Keratinocyte (primary cell): ENCODE measurements around the gene ACSL6. TPM values are rescaled to one million over a fixed set of nuclear protein-coding genes. Genes with fewer than 3 reads are reported as not detected.

Source experiments
- DNase-seq: peaks from one replicate; pipeline ENCODE4 v3.0.0-alpha.2; 2011; ENCODE audit warnings: low read depth, missing footprints, low spot score
- FAIRE-seq: peaks from 2 replicates; lab custom pipeline; 2011; peaks lifted over from hg19 to GRCh38; lab: Jason Lieb, UNC
- H2AFZ ChIP-seq: 2 replicates; pipeline ENCODE4 v1.6.0; 2012; ENCODE audit warnings: low read length, control low read depth, inconsistent platforms; ENCODE audit not compliant: control insufficient read depth
- H3K27ac ChIP-seq: 2 replicates; pipeline ENCODE4 v1.5.1; 2011; ENCODE audit warnings: low read length; ENCODE audit not compliant: control insufficient read depth, insufficient read depth
- H3K27me3 ChIP-seq: 3 replicates; pipeline ENCODE4 v1.6.0; 2011; ENCODE audit warnings: low read length; ENCODE audit not compliant: control insufficient read depth, insufficient read depth; ENCODE audit errors: extremely low read depth
- H3K36me3 ChIP-seq, 2 experiments: 2 replicates in 1 of 2; 3 replicates in 1 of 2; pipeline ENCODE4 v1.5.1; 2011; ENCODE audit warnings: low read length in 2 of 2, mild to moderate bottlenecking in 1 of 2; ENCODE audit not compliant: control insufficient read depth in 2 of 2, insufficient read depth in 2 of 2; ENCODE audit errors: extremely low read depth in 1 of 2
- H3K4me1 ChIP-seq: 3 replicates; pipeline ENCODE4 v1.5.1; 2011; ENCODE audit warnings: low read length; ENCODE audit not compliant: control insufficient read depth, insufficient read depth; ENCODE audit errors: extremely low read depth
- H3K4me2 ChIP-seq: 3 replicates; pipeline ENCODE4 v1.6.0; 2011; ENCODE audit warnings: low read depth, low read length; ENCODE audit not compliant: control insufficient read depth, insufficient read depth; ENCODE audit errors: extremely low read depth
- H3K4me3 ChIP-seq, 3 experiments: fragments of 200-600 bp in 1 of 3; sonication (generic) in 1 of 3; 2 replicates in 2 of 3; 3 replicates in 1 of 3; pipeline ENCODE4 v1.5.1; 2011 to 2016; ENCODE audit warnings: low read length in 3 of 3, mild to moderate bottlenecking in 3 of 3, control low read depth in 2 of 3, inconsistent platforms in 1 of 3, low read depth in 1 of 3, mixed read lengths in 1 of 3, mixed run types in 1 of 3, moderate library complexity in 1 of 3; ENCODE audit not compliant: control insufficient read depth in 2 of 3, insufficient read depth in 2 of 3; ENCODE audit errors: extremely low read depth in 1 of 3
- H3K79me2 ChIP-seq: 2 replicates; pipeline ENCODE4 v1.6.0; 2012; ENCODE audit warnings: low read length; ENCODE audit not compliant: control insufficient read depth, insufficient read depth
- H3K9ac ChIP-seq: 3 replicates; pipeline ENCODE4 v1.6.0; 2011; ENCODE audit warnings: low read length; ENCODE audit not compliant: control insufficient read depth, insufficient read depth; ENCODE audit errors: extremely low read depth
- H3K9me1 ChIP-seq: 3 replicates; pipeline ENCODE4 v1.6.0; 2011; ENCODE audit warnings: low read length; ENCODE audit not compliant: control insufficient read depth, insufficient read depth; ENCODE audit errors: extremely low read depth
- H3K9me3 ChIP-seq: 2 replicates; pipeline ENCODE4 v1.5.1; 2012; ENCODE audit warnings: low read depth, low read length; ENCODE audit not compliant: control insufficient read depth
- H4K20me1 ChIP-seq: 3 replicates; pipeline ENCODE4 v1.6.0; 2011; ENCODE audit warnings: low read length; ENCODE audit not compliant: control insufficient read depth, insufficient read depth; ENCODE audit errors: extremely low read depth
- EZH2 ChIP-seq: IDR thresholded peaks from one replicate; pipeline ENCODE4 v1.6.1; 2012; ENCODE audit warnings: inconsistent platforms, mild to moderate bottlenecking, low read length, moderate library complexity
- dilution Hi-C: fragments of 300-500 bp; cut with MboI; formaldehyde crosslinking; loops from one replicate; pipeline ENCODE4 v1.7.0; 2020; ENCODE audit warnings: low sequenced_read_pairs; ENCODE audit not compliant: extremely low pct_ligation_motif_present
- polyA plus RNA-seq, 5 experiments: library from polyadenylated mRNA; depleted of rRNA in 3 of 5; stranded (reverse) in 3 of 5; stranded (forward) in 1 of 5; unstranded in 1 of 5; fragments of >200 nt; gene quantifications; 1 replicate in 1 of 5; 2 replicates in 3 of 5; 3 replicates in 1 of 5; pipeline versions ENCODE4 v1.2.1 to v1.2.3, GENCODE V29; 2011 to 2012; ENCODE audit warnings: missing spikeins in 2 of 5, low read depth in 1 of 5, low replicate concordance in 1 of 5
- TF ChIP-seq, protein P1 (sequence below), 3 experiments: IDR thresholded peaks in 1 of 3; conservative IDR thresholded peaks in 1 of 3; optimal IDR thresholded peaks in 1 of 3; 2 replicates in 2 of 3; 3 replicates in 1 of 3; pipeline versions ENCODE3 to v1.5.1; 2011; ENCODE audit warnings: low read length in 3 of 3, mild to moderate bottlenecking in 3 of 3, moderate library complexity in 2 of 3, control low read depth in 1 of 3, inconsistent platforms in 1 of 3; ENCODE audit not compliant: insufficient read depth in 2 of 3; ENCODE audit errors: extremely low read depth in 1 of 3

Gene ACSL6
- polyA plus RNA-seq, 1 donor (not counting 4 experiments of a cell fraction or from before 2014, with no cell fraction given), result 0.18 TPM

DNA sequence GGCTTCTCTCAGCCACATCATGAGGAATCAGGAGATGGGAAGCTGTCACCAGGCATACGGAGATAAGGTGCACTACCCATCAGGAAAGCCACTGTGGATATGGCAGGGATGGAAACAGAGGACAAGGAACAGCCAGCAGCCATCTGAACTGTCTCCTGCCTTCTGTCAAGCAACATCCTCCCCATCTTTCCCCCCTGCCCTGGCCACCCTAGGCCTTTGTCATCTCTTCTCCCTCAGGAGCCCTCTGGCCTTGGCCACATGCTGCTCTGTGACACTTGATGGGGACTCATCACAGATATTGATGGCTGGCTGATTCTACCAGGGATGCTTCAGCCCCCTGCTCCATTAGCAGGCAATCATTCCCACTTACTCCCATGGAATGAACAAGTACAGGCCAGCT lies 44.9 kb downstream of the ACSL6 start:
- Histone ChIP-seq H3K27me3 (peaks cover 2% of the 10 kb centered on the region), H3K4me3 (no peak overlapping the region), H3K4me2 (no peak overlapping the region), H4K20me1 (no peaks in the 10 kb centered on the region), H3K4me1 (no peaks in the 10 kb centered on the region), H3K9ac (no peak overlapping the region), H3K9me3 (no peaks in the 10 kb centered on the region), H3K36me3 (no peaks in the 10 kb centered on the region), H3K27ac (no peak overlapping the region), H3K9me1 (no peaks in the 10 kb centered on the region), H2AFZ (no peak overlapping the region), H3K79me2 (no peaks in the 10 kb centered on the region)
- TF ChIP-seq, protein P1, sequence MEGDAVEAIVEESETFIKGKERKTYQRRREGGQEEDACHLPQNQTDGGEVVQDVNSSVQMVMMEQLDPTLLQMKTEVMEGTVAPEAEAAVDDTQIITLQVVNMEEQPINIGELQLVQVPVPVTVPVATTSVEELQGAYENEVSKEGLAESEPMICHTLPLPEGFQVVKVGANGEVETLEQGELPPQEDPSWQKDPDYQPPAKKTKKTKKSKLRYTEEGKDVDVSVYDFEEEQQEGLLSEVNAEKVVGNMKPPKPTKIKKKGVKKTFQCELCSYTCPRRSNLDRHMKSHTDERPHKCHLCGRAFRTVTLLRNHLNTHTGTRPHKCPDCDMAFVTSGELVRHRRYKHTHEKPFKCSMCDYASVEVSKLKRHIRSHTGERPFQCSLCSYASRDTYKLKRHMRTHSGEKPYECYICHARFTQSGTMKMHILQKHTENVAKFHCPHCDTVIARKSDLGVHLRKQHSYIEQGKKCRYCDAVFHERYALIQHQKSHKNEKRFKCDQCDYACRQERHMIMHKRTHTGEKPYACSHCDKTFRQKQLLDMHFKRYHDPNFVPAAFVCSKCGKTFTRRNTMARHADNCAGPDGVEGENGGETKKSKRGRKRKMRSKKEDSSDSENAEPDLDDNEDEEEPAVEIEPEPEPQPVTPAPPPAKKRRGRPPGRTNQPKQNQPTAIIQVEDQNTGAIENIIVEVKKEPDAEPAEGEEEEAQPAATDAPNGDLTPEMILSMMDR (optimal IDR thresholded peaks at IDR 0.05 in 1 of 3, IDR thresholded peaks at IDR 0.05 in 1 of 3, conservative IDR thresholded peaks at IDR 0.05 in 1 of 3; ENCODE audit: extremely low read depth in 1 of 3, insufficient read depth in 2 of 3, low read length in 3 of 3), result no peak
- TF ChIP-seq EZH2, result no peak
- dilution Hi-C loops, result no loop called here
- no peak for DNase-seq
- FAIRE-seq, result no peak

DNA sequence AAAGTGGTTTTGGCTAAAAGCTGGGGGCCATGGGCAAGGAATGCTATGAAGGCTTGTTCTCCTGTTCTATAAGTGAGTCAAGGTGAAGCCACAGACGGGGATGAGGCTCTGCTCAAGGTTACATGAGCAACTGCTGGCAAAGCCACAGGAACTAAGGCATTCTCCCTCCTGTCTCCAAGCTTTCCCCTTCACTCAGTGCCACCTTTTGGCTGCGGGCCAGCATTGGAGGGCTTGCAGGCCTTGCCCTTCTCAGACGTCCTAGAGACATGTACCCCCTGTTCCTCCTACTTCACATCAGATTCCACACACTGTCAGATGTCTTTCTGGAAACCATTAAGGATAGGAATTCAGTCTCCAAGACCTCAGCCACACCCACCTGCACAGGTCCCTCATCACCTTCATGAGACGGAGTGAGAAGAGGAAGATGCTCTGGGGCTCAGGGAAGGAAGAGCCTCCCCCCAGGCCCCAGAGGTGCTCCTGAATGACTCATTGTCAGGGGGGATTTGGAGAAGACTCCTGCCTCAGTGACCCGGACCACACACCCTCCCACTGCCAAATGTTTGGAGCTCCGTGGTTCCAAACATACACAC lies 45.5 kb downstream of the ACSL6 start:
- Histone ChIP-seq H3K36me3 (no peaks in the 10 kb centered on the region), H4K20me1 (no peaks in the 10 kb centered on the region), H3K27me3 (peaks cover 2% of the 10 kb centered on the region), H2AFZ (no peak overlapping the region), H3K9ac (no peak overlapping the region), H3K4me2 (no peak overlapping the region), H3K4me3 (no peak overlapping the region), H3K4me1 (no peaks in the 10 kb centered on the region), H3K79me2 (no peaks in the 10 kb centered on the region), H3K9me1 (no peaks in the 10 kb centered on the region), H3K27ac (no peak overlapping the region), H3K9me3 (no peaks in the 10 kb centered on the region)
- no peak for TF ChIP-seq EZH2
- TF ChIP-seq, protein P1 (optimal IDR thresholded peaks at IDR 0.05 in 1 of 3, IDR thresholded peaks at IDR 0.05 in 1 of 3, conservative IDR thresholded peaks at IDR 0.05 in 1 of 3; ENCODE audit: extremely low read depth in 1 of 3, insufficient read depth in 2 of 3, low read length in 3 of 3), result no peak
- DNase-seq (no peak), FAIRE-seq (no peak)
- dilution Hi-C loops, result no loop called here
